VCaP (cell line): ENCODE results near the gene WFIKKN2.

Source experiments
- H3K27ac ChIP-seq: fragments of 450-650 bp; 2 replicates; pipeline ENCODE4 v1.5.1; 2017
- TF ChIP-seq, protein P1 (sequence below): fragments of 450-650 bp; conservative IDR thresholded peaks from 2 replicates; pipeline ENCODE4 v1.5.1; 2017; ENCODE audit warnings: mild to moderate bottlenecking, moderate library complexity

Gene WFIKKN2, protein sequence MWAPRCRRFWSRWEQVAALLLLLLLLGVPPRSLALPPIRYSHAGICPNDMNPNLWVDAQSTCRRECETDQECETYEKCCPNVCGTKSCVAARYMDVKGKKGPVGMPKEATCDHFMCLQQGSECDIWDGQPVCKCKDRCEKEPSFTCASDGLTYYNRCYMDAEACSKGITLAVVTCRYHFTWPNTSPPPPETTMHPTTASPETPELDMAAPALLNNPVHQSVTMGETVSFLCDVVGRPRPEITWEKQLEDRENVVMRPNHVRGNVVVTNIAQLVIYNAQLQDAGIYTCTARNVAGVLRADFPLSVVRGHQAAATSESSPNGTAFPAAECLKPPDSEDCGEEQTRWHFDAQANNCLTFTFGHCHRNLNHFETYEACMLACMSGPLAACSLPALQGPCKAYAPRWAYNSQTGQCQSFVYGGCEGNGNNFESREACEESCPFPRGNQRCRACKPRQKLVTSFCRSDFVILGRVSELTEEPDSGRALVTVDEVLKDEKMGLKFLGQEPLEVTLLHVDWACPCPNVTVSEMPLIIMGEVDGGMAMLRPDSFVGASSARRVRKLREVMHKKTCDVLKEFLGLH

DNA sequence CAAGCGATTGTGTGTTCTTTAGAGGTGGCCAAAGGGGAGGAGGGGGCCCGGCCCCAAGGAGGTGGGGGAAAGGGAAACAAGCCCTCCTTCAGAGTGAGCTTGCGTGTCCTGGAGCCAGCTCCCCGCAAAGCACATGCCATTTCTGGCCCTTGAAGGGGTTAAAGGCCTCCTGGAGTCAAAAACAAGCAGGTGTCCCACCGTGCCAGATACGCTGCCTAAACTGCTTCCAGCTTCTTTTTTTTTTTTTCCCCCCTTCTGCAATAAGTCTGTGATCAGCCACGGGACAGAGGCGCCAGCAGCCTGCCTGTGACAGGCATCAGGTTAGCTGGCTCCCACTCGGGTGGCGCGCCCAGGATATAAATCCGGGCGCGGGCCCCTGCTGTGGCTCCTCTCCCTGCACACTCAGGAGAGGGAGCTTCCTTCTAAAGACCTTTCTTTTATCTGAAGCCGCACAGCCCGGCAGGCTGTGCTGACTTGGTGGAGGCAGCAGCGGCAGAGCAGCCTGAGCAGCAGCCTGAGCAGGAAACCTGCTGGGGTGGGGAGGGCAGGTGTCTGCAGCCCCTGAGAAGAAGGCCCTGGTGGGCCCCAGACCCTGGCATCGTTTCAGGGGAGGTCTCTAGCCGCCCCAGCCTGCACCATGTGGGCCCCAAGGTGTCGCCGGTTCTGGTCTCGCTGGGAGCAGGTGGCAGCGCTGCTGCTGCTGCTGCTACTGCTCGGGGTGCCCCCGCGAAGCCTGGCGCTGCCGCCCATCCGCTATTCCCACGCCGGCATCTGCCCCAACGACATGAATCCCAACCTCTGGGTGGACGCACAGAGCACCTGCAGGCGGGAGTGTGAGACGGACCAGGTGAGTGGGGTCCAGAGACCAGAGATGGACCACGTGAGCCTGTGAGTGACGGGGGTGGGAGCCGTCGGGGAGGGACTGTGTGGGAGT is at the start of gene WFIKKN2:
WFIKKN2 (plus strand) TSS at position 286 of the 934 bp plus-strand sequence; CDS start at position 638, 352 bp downstream.
- no peak within 1 kb of the TSS for H3K27ac ChIP-seq
- TF ChIP-seq, protein P1, sequence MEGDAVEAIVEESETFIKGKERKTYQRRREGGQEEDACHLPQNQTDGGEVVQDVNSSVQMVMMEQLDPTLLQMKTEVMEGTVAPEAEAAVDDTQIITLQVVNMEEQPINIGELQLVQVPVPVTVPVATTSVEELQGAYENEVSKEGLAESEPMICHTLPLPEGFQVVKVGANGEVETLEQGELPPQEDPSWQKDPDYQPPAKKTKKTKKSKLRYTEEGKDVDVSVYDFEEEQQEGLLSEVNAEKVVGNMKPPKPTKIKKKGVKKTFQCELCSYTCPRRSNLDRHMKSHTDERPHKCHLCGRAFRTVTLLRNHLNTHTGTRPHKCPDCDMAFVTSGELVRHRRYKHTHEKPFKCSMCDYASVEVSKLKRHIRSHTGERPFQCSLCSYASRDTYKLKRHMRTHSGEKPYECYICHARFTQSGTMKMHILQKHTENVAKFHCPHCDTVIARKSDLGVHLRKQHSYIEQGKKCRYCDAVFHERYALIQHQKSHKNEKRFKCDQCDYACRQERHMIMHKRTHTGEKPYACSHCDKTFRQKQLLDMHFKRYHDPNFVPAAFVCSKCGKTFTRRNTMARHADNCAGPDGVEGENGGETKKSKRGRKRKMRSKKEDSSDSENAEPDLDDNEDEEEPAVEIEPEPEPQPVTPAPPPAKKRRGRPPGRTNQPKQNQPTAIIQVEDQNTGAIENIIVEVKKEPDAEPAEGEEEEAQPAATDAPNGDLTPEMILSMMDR: no peak

DNA sequence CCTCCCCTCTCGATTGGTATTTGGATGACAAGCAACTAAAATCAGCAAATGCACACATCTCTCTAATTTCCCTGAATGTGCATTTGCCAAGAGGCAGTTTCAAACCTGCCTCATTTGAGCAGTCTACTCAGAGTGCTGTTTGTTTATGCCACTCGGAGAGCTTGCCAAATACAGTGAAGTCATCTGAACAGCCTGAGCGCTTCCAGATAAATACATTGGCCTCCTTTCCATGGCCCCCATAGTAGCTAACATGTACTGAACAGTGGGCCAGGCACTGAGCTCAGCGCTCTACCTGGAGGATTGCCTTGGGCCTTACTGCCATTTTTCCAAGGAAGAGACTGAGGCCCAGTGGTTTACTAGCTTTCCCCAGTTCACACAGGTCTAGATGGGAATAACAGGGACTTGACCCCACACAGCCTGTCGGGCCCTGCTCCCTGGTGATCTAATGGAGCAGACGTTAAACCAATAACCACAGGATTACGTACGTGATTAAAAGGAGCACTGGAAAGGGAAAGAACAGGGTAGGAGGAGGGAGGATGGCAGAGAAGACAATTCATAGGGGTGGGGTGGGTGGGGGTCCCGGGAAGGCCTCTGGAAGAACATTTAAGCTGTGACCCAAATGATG is 49.3 kb upstream of the WFIKKN2 start:
- TF ChIP-seq, protein P1: no peak
- H3K27ac ChIP-seq: no peak overlapping the region

DNA sequence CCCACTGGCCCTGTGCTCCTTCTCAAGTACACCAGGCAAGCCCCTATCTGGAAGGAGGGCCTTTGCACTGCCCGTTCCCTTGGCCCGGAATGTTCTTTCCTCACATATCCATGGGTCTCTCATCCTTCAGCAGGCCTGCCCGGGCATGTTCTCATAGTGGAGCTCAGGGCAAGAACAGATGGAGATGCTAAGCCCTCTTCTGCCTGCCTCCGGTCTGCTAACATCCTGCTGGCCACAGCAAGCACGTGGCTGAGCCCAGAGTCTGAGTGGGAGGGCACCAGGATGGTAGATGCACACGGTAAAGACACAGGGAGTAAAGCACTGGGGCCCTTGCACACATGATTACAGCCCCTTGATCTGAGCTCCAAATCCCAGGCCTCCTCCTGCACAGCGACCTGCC is 48.3 kb upstream of the WFIKKN2 start:
- no peak overlapping the region for H3K27ac ChIP-seq
- TF ChIP-seq, protein P1: no peak

DNA sequence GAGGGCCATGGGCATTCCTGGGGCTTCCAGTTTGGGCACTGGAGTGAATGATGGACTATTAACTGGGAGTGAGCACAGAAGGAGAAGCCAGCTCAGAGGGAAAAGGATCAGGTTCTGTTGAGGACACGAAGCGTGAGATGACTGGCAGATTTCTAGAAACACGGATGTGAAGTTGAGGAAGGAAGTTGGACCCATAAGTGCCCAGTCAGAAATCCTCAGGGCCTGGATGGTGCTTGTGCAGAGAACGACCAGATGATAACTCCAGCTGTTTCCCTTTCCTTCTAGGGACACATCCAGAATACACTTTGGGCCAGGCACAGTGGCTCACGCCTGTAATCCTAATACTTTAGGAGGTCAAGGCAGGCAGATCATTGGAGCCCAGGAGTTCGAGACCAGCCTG is 44.8 kb upstream of the WFIKKN2 start:
- TF ChIP-seq, protein P1: no peak
- H3K27ac ChIP-seq: no peak overlapping the region

DNA sequence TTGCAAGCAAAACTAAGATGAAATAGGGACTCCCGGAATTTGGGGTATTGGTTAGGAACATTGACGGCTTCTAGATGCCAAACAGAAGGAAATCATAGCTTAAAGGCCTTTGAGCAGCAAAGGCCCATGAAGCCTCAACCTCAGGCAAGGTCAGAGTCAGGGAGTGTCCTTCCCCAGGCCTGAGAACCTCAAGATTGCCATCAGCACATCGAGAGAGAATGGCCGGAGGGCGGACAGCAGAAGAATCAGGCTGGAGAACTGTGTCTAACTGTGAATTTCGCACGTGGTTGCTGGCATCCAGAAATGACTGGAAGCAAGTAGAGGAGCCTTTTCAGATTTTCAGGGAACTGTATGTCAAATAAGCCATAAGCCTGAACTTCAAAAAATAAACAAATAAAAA is 43.3 kb upstream of the WFIKKN2 start:
- TF ChIP-seq, protein P1: no peak
- no peak overlapping the region for H3K27ac ChIP-seq

DNA sequence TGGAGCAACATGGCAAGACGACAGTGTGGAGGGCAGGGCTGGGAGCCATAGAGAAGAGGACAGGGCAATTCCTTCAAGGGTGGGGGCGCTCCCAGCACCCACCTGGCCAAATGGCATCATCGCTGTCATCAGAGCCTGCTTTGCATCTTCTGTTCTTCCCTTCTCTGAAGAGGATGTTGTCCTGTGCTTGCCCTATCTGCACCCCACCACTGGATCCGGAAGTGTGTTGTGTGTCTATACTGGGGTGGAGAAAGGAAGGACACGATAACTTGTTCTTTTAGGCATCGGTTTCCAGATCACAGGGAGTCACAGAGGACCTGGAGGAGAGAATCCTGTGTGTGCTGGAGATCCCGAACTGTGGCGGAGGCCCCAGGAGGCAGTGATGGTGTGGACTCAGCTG is 42.4 kb upstream of the WFIKKN2 start:
- no peak overlapping the region for H3K27ac ChIP-seq
- TF ChIP-seq, protein P1: no peak
